IPS-18a (cell line): Measurements from ENCODE around the gene RNF222.

Source experiments
- H3K27ac ChIP-seq: one replicate; pipeline ENCODE4 v1.5.1; 2013; ENCODE audit warnings: low read length
- H3K27me3 ChIP-seq: one replicate; pipeline ENCODE4 v1.6.1; 2013; ENCODE audit warnings: mild to moderate bottlenecking, low read length; ENCODE audit not compliant: control insufficient read depth, insufficient read depth
- H3K36me3 ChIP-seq: one replicate; pipeline ENCODE4 v1.6.1; 2013; ENCODE audit warnings: low read depth, low read length; ENCODE audit not compliant: control insufficient read depth
- H3K4me1 ChIP-seq: one replicate; pipeline ENCODE4 v1.6.1; 2013; ENCODE audit warnings: low read depth, low read length; ENCODE audit not compliant: control insufficient read depth
- H3K4me3 ChIP-seq: one replicate; pipeline ENCODE4 v1.5.1; 2013; ENCODE audit warnings: low read length
- H3K9ac ChIP-seq: one replicate; pipeline ENCODE4 v1.6.1; 2013; ENCODE audit warnings: mild to moderate bottlenecking, low read length, moderate library complexity
- H3K9me3 ChIP-seq: one replicate; pipeline ENCODE4 v1.6.1; 2013; ENCODE audit warnings: low read depth, low read length; ENCODE audit not compliant: control insufficient read depth

Gene RNF222

GRCh38 chr17:8397636-8398035 is at the start of gene RNF222:
RNF222 (minus strand) TSS chr17:8397827; CDS start chr17:8393461, 4,366 bp downstream.
- Histone ChIP-seq H3K4me3 (no peak within 1 kb of the TSS), H3K36me3 (no peaks in the 10 kb centered on the region), H3K27me3 (peaks cover 8% of the 10 kb centered on the region), H3K9ac (no peak within 1 kb of the TSS), H3K4me1 (no peaks in the 10 kb centered on the region), H3K9me3 (no peaks in the 10 kb centered on the region), H3K27ac (no peak within 1 kb of the TSS)

GRCh38 chr17:8445536-8445935 is 47.9 kb upstream of the RNF222 start:
- peaks cover 28% of the 10 kb centered on the region for H3K36me3 ChIP-seq
- H3K27me3 ChIP-seq, result no peaks in the 10 kb centered on the region
- no peaks in the 10 kb centered on the region for H3K9me3 ChIP-seq
- no peaks in the 10 kb centered on the region for H3K4me1 ChIP-seq
- H3K9ac ChIP-seq, result no peak overlapping the region
- no peak overlapping the region for H3K4me3 ChIP-seq
- H3K27ac ChIP-seq, result no peak overlapping the region

- H3K36me3 ChIP-seq, result peaks cover 25% of the 10 kb centered on the region
- H3K9me3 ChIP-seq, result no peaks in the 10 kb centered on the region
- no peak overlapping the region for H3K4me3 ChIP-seq
- H3K4me1 ChIP-seq, result no peaks in the 10 kb centered on the region
- H3K9ac ChIP-seq, result no peak overlapping the region
- no peaks in the 10 kb centered on the region for H3K27me3 ChIP-seq
- no peak overlapping the region for H3K27ac ChIP-seq
Measured at GRCh38 chr17:8444494-8444893, 46.9 kb upstream of the RNF222 start.

- H3K36me3 ChIP-seq, result peaks cover 18% of the 10 kb centered on the region
- H3K9ac ChIP-seq, result no peak overlapping the region
- no peak overlapping the region for H3K27ac ChIP-seq
- H3K4me1 ChIP-seq, result no peaks in the 10 kb centered on the region
- no peaks in the 10 kb centered on the region for H3K27me3 ChIP-seq
- no peak overlapping the region for H3K4me3 ChIP-seq
- H3K9me3 ChIP-seq, result no peaks in the 10 kb centered on the region
Measured at GRCh38 chr17:8443756-8444155, 46.1 kb upstream of the RNF222 start.

GRCh38 chr17:8442310-8442709 is 44.7 kb upstream of the RNF222 start:
- no peaks in the 10 kb centered on the region for H3K27me3 ChIP-seq
- H3K4me1 ChIP-seq, result no peaks in the 10 kb centered on the region
- H3K4me3 ChIP-seq, result no peak overlapping the region
- no peaks in the 10 kb centered on the region for H3K9me3 ChIP-seq
- H3K9ac ChIP-seq, result no peak overlapping the region
- no peak overlapping the region for H3K27ac ChIP-seq
- peaks cover 14% of the 10 kb centered on the region for H3K36me3 ChIP-seq

- Histone ChIP-seq H3K9me3 (no peaks in the 10 kb centered on the region), H3K9ac (no peak overlapping the region), H3K27me3 (no peaks in the 10 kb centered on the region), H3K36me3 (peaks cover 14% of the 10 kb centered on the region), H3K27ac (no peak overlapping the region), H3K4me1 (no peaks in the 10 kb centered on the region), H3K4me3 (no peak overlapping the region)
Measured at GRCh38 chr17:8441690-8442089, 44.1 kb upstream of the RNF222 start.

GRCh38 chr17:8439681-8440080 is 42.1 kb upstream of the RNF222 start:
- Histone ChIP-seq H3K36me3 (peaks cover 8% of the 10 kb centered on the region), H3K9me3 (no peaks in the 10 kb centered on the region), H3K4me1 (no peaks in the 10 kb centered on the region), H3K4me3 (no peak overlapping the region), H3K27ac (no peak overlapping the region), H3K9ac (no peak overlapping the region), H3K27me3 (no peaks in the 10 kb centered on the region)

GRCh38 chr17:8438441-8438840 is 40.8 kb upstream of the RNF222 start:
- no peaks in the 10 kb centered on the region for H3K36me3 ChIP-seq
- no peak overlapping the region for H3K9ac ChIP-seq
- no peaks in the 10 kb centered on the region for H3K27me3 ChIP-seq
- no peak overlapping the region for H3K27ac ChIP-seq
- no peaks in the 10 kb centered on the region for H3K9me3 ChIP-seq
- H3K4me1 ChIP-seq, result no peaks in the 10 kb centered on the region
- no peak overlapping the region for H3K4me3 ChIP-seq

- Histone ChIP-seq H3K9me3 (no peaks in the 10 kb centered on the region), H3K4me1 (no peaks in the 10 kb centered on the region), H3K27me3 (no peaks in the 10 kb centered on the region), H3K9ac (peak overlapping the region; percentile 67), H3K4me3 (peak overlapping the region; percentile 71), H3K27ac (no peak overlapping the region), H3K36me3 (no peaks in the 10 kb centered on the region)
Measured at GRCh38 chr17:8436844-8437171, 39.2 kb upstream of the RNF222 start.

GRCh38 chr17:8436169-8436843 is 38.7 kb upstream of the RNF222 start:
- Histone ChIP-seq H3K9ac (peak overlapping the region; percentile 67), H3K36me3 (no peaks in the 10 kb centered on the region), H3K27me3 (no peaks in the 10 kb centered on the region), H3K4me1 (no peaks in the 10 kb centered on the region), H3K4me3 (peak overlapping the region; percentile 71), H3K9me3 (no peaks in the 10 kb centered on the region), H3K27ac (no peak overlapping the region)

- Histone ChIP-seq H3K4me1 (no peaks in the 10 kb centered on the region), H3K36me3 (no peaks in the 10 kb centered on the region), H3K27ac (peak within 1 kb of the TSS; percentile 83), H3K9me3 (no peaks in the 10 kb centered on the region), H3K27me3 (no peaks in the 10 kb centered on the region), H3K9ac (peak within 1 kb of the TSS; percentile 70), H3K4me3 (peak within 1 kb of the TSS; percentile 79)
Measured at GRCh38 chr17:8435245-8436168, 37.9 kb upstream of the RNF222 start, which contains the start of gene NDEL1. NDEL1 (plus strand) TSS chr17:8435884; CDS start chr17:8444272, 8,388 bp downstream.
